Measurements from ENCODE around the gene BICRA.

Gene BICRA

GRCh38 chr19:47618771-47619170 is 9.8 kb downstream of the BICRA start:
- H3F3A ChIP-seq (ENCODE audit: insufficient read depth): no peaks in the 10 kb centered on the region
- peaks cover 55% of the 10 kb centered on the region for H3K79me2 ChIP-seq (ENCODE audit: insufficient read depth, low read length)
- H3K4me2 ChIP-seq (ENCODE audit: low read depth, low read length, poor library complexity, severe bottlenecking): no peak overlapping the region
- no peaks in the 10 kb centered on the region for H3K9me2 ChIP-seq (replicated peaks; ENCODE audit: insufficient read depth, low read length)
- no peak overlapping the region for H3K9ac ChIP-seq (ENCODE audit: low read length)
- H3K27me3 ChIP-seq (ENCODE audit: low read length): no peaks in the 10 kb centered on the region
- no peak overlapping the region for H3K27ac ChIP-seq (ENCODE audit: low read depth, low read length)
- no peaks in the 10 kb centered on the region for H3K36me3 ChIP-seq (ENCODE audit: low read length)
- H2AFZ ChIP-seq (ENCODE audit: low read depth, low read length, severe bottlenecking): no peak overlapping the region
- no peaks in the 10 kb centered on the region for H3K9me3 ChIP-seq (ENCODE audit: insufficient read depth, low read length)
- TF ChIP-seq EZH2phosphoT487 (conservative IDR thresholded peaks at IDR 0.05; ENCODE audit: low read length) (no peak), CTCF (IDR thresholded peaks at IDR 0.05; ENCODE audit: insufficient read depth, low read length, poor library complexity, severe bottlenecking) (no peak)
- H4K20me1 ChIP-seq (ENCODE audit: low read depth, low read length): no peaks in the 10 kb centered on the region
- H3K4me3 ChIP-seq (ENCODE audit: insufficient read depth, low read length, poor library complexity, severe bottlenecking): no peak overlapping the region

GRCh38 chr19:47619763-47620162 is 10.8 kb downstream of the BICRA start:
- Histone ChIP-seq H2AFZ (ENCODE audit: low read depth, low read length, severe bottlenecking) (no peak overlapping the region), H3F3A (ENCODE audit: insufficient read depth) (no peaks in the 10 kb centered on the region), H3K9me3 (ENCODE audit: insufficient read depth, low read length) (no peaks in the 10 kb centered on the region), H3K27me3 (ENCODE audit: low read length) (no peaks in the 10 kb centered on the region), H3K4me2 (ENCODE audit: low read depth, low read length, poor library complexity, severe bottlenecking) (no peak overlapping the region), H3K9me2 (replicated peaks; ENCODE audit: insufficient read depth, low read length) (no peaks in the 10 kb centered on the region), H3K36me3 (ENCODE audit: low read length) (no peaks in the 10 kb centered on the region), H3K4me3 (ENCODE audit: insufficient read depth, low read length, poor library complexity, severe bottlenecking) (no peak overlapping the region), H3K27ac (ENCODE audit: low read depth, low read length) (no peak overlapping the region), H3K79me2 (ENCODE audit: insufficient read depth, low read length) (peaks cover 53% of the 10 kb centered on the region), H4K20me1 (ENCODE audit: low read depth, low read length) (no peaks in the 10 kb centered on the region), H3K9ac (ENCODE audit: low read length) (no peak overlapping the region)
- TF ChIP-seq CTCF (IDR thresholded peaks at IDR 0.05; ENCODE audit: insufficient read depth, low read length, poor library complexity, severe bottlenecking) (no peak), EZH2phosphoT487 (conservative IDR thresholded peaks at IDR 0.05; ENCODE audit: low read length) (no peak)

GRCh38 chr19:47623151-47623920 is 14.4 kb downstream of the BICRA start:
- Histone ChIP-seq H3K9me3 (ENCODE audit: insufficient read depth, low read length) (no peaks in the 10 kb centered on the region), H3K9me2 (replicated peaks; ENCODE audit: insufficient read depth, low read length) (no peaks in the 10 kb centered on the region), H2AFZ (ENCODE audit: low read depth, low read length, severe bottlenecking) (no peak overlapping the region), H4K20me1 (ENCODE audit: low read depth, low read length) (no peaks in the 10 kb centered on the region), H3K27ac (ENCODE audit: low read depth, low read length) (no peak overlapping the region), H3F3A (ENCODE audit: insufficient read depth) (no peaks in the 10 kb centered on the region), H3K36me3 (ENCODE audit: low read length) (no peaks in the 10 kb centered on the region), H3K4me2 (ENCODE audit: low read depth, low read length, poor library complexity, severe bottlenecking) (no peak overlapping the region), H3K9ac (ENCODE audit: low read length) (no peak overlapping the region), H3K27me3 (ENCODE audit: low read length) (no peaks in the 10 kb centered on the region), H3K4me3 (ENCODE audit: insufficient read depth, low read length, poor library complexity, severe bottlenecking) (no peak overlapping the region), H3K79me2 (ENCODE audit: insufficient read depth, low read length) (peaks cover 41% of the 10 kb centered on the region)
- TF ChIP-seq CTCF (IDR thresholded peaks at IDR 0.05; ENCODE audit: insufficient read depth, low read length, poor library complexity, severe bottlenecking) (no peak), EZH2phosphoT487 (conservative IDR thresholded peaks at IDR 0.05; ENCODE audit: low read length) (no peak)
